KBM-7 (cell line): ENCODE measurements around the gene NLE1.
"Not testable (repeated sequence)": the region's sequence is repeated elsewhere in the genome, so short reads cannot be mapped to it uniquely, and the experiment has no call there.

ENCODE experiments used
- DNase-seq: peaks from one replicate; pipeline ENCODE4 v3.0.0-alpha.2; 2015
- in situ Hi-C: fragments of 300-500 bp; cut with MboI; formaldehyde crosslinking; loops from 2 replicates; pipeline ENCODE4 v1.14.3; 2020; ENCODE audit warnings: low sequenced_read_pairs, low pct_unique_long_range_greater_than_20kb, mixed read lengths

Gene NLE1

DNA sequence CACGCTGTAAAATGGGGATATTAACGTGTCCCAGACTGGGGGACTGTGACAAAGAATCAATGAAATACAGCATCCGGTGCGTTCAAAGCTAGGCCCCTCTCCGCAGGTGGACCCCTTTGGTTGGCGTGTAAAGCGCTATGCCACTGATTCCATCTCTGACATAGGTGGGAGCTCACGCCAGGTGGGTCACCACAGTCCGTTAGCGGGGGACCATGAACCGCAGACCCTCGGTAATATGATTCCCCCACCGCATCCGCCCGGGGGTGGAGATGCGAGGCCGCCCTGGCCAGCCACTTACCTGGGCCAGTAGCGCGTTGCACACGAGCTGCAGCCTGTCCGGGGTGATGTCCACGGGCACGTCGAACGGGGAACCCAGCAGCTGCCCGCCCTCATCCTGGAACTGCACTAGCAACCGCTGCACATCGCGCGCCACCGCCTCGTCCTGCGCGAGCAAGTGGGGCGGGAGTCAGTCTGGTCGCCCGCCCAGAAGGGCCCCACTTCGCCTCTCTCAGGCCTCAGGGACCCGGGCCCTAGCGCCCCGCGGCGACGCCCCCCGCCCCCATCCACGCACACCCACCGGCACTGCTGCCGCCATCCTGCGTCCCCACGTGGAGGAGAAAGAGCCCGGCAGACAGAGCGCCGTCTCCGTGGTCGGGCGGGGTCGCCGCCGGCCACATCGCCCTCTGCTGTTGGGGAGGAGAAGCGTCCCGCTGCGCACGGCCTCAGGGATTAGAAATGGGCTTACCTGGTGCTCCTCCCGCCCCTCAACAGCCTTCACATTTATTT lies at the start of gene NLE1:
TSS of gene NLE1 (minus strand) at position 623 of the 786 bp plus-strand sequence. CDS start at position 595, 28 bp downstream.
- in situ Hi-C loops: no loop called here
- DNase-seq: peak; percentile 86

DNA sequence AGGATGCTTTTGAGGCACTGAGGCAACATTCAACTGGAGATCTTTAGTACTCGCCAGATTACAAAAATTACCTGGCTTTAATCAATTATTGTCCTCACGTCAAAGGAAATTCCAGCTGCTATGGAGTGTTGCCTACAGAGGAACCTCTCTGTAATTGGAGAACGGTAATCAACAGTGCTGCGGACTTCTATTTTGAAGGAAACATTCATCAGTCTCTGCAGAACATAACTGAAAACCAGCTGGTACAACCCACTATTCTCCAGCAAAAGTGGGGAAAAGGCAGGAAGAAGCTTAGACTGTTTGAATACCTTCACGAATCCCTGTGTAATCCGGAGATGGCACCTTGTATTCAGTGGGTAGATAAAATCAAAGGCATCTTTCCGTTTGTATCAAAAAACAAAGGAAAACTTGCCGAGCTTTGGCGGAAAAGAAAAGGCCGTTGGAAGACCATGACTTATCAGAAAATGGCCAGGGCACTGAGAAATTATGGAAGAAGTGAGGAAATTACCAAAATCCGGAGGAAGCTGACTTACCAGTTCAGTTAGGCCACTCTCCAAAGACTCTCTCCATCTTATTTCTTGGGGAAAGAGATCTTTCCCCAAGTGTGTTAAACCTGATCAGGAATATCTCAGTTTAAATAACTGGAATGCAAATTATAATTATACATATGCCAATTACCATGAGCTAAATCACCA lies 49.0 kb upstream of the NLE1 start:
- no peak for DNase-seq
- in situ Hi-C loops: no loop called here

DNA sequence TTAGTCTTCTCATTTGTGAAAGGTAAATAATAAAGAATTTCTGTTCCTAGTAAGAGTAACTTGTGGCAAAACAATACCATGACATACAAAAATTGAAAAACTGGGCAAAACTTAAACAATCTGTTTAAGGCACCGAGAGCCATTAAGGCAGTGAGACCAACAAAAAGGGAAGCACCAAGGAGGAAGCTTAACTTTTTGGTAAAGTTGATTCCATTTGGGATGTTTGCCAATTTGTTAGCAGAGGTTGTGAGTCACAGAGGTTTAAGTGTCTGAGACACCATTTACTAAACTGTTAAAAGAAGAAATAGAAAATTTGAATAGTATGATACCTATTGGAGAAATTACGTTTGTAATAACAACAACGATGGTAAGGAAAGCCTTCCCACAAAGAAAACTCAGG lies 47.2 kb upstream of the NLE1 start:
- peak; percentile 81 for DNase-seq
- in situ Hi-C loops: no loop called here

DNA sequence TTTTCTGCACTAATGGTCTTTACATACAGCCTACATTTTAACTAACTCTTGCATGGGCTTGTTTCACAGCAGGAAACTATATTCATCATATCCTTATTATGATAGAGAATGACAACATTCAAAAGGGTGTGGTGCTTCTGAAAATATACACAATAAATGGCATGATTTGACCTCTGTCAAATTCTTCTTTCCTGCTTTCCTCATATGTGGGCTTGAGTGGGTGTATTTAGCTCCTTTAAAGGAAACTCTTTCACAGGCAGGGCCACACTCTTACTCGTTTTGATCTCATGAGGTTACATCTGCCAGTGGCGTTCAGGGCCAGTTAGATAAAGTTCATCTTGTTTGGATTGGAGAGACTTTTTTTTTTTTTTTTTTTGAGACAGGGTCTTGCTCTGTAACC lies 46.0 kb upstream of the NLE1 start:
- DNase-seq: no peak

DNA sequence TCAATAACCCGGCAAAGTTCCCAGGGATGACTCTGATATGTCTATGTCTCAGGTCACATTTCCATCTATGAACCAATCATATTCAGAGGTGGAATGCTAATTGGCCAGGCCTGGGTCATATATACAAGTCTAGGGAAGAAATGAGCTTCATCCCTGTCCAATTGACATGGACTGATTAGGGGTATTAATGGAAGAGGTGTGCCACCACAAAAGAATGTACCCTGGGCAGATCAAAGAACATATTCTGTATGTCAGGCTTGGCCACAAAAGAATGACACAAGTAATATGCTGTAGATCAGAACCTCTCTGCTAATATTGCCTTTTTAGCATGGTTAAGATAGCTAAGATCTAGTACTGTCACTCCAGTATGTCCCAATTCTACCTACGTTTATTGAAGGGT lies 45.4 kb upstream of the NLE1 start:
- no peak for DNase-seq
- in situ Hi-C loops: no loop called here

More for the DNA sequence above, 46.0 kb upstream of the NLE1 start:
- in situ Hi-C loops: no loop called here

DNA sequence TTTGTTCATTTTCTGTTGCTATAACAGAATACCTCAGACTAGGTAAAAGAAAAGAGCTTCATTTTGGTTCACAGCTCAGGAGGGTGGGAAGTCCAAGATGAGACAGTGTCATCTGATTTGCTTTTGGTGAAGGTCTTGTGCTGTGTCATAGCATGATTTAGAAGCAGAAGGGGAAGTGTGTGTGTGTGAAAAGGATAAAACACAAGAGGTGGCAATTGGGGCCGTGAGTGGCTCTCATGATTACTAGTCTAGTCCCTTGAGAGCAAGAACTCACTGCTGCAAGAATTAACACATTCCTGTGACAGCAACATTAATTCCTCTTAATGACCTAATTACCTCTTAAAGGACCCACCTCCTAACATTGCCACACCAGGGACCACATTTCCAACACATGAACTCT lies 43.7 kb upstream of the NLE1 start:
- no peak for DNase-seq
- in situ Hi-C loops: no loop called here

DNA sequence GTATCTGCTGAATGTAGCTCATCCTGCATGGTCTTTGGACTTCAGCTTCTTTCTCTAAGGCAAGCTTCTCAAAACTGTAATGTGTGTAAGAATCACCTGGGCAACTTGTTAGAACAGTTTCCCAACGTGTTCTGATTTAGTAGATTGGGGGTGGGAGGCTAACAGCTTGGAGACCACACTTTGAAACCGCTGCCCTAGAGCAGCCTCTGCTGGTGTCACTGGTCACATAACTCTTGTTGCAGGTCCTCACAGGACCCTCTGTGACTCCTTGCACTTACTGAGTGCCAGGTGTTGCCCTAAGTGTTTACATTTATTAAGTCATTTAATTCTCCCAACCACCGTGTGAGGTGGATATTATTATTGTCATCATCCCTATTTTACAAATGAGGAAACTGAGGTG lies 42.2 kb upstream of the NLE1 start:
- no peak for DNase-seq
- in situ Hi-C loops: no loop called here

DNA sequence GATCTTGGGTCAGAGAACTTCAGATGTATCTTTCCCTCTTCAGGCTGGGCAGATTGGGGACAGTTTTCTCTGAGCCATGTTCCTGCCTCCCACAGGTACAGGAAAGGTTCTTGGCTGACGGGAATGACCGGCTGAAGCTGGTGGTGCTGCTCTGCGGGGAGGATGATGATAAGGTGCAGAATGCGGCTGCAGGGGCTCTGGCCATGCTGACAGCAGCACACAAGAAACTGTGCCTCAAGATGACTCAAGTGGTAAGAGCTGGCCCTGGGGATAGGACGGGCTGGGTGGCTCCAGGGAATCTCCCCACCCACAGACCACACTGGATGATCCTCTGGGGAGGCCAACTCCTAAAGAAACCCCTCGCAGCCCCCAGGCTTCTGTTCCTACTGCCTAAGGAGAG lies 41.2 kb upstream of the NLE1 start:
- in situ Hi-C loops: no loop called here
- no peak for DNase-seq

DNA sequence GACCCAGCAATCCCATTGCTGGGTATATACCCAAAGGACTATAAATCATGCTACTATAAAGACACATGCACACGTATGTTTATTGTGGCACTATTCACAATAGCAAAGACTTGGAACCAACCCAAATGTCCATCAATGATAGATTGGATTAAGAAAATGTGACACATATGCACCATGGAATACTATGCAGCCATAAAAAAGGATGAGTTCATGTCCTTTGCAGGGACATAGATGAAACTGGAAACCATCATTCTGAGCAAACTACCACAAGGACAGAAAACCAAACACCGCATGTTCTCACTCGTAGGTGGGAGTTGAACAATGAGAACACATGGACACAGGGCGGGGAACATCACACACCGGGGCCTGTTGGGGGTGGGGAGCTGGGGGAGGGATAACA lies 37.3 kb upstream of the NLE1 start:
- in situ Hi-C loops: not testable (repeated sequence)

DNA sequence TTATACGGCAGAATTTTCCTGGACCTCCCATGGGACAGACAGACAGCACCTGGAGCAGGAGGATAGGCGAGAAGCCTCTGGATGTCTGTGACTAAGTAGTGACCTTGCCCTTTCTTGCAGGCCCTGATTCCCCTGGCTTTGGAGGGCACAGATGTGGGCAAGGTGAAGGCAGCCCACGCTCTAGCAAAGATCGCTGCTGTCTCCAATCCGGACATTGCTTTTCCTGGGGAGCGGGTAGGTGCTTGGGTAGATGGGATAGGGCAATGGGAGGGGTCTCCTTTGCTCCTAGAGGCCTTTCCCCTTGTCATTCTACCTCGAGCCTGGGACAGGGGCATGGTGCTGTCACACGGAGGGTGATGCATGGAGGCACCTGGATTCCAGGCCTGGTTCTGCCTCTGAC lies 34.8 kb upstream of the NLE1 start:
- DNase-seq: no peak
- in situ Hi-C loops: no loop called here

More for the DNA sequence above, 37.3 kb upstream of the NLE1 start:
- not testable (repeated sequence) for DNase-seq

DNA sequence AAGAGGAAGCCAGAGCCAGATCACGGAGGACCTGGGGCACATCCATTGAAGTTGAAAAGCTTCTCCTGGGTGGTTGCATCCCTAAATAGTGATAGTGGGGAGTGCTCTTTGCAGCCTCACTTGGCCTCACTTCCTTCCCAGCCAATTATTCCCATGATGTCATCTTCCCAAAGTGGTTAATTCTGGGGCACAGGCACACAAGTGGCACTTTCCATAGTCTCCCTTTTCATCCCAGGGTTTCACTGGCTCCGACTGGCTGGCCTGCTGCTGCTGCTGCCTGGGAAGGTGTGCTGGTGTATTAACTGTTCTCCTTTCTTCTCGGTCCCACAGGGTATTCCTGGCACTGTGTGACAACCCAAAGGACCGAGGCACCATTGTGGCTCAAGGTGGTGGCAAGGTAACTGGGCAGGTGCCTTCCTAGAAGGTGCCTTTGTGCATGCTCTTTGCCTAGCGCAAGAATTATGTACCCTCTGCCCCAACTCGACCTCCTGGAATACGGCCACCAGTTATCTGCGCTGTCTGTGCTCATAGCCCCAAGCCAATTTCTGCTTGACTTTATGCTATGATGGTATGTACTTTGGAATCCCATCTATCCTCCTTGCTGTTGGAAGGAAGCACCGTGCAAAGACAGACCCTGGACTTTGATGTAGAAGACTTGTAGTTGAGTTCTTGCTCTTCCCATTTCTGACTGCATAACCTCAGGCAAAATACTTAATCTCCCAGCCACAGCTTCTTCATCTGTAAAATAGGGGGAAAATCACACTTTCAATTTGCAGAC lies 33.7 kb upstream of the NLE1 start:
- DNase-seq: no peak

DNA sequence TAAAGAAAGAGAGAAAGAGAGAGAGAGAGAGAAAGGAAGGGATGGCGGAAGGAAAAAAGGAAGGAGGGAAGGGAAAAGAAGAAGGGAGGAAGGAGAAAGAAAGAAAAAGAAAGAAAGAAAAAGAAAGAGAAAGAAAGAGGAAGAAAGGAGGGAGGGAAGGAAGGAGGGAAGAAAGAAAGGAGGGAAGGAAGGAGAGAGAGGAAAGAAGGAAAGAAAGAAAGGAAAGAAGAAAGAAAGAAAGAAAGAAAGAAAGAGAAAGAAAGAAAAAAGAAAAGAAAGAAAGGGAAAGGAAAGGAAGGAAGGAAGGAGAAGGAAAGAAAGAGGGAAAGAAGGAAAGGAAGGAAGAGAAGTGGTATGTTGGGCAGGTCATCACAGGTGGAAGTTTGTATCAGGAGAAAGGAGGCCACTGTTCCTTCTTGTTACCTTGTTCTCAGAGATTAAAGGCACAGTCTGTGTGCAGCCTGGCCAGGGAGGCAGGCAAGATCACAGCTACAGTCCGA lies 32.8 kb upstream of the NLE1 start:
- no peak for DNase-seq
- in situ Hi-C loops: loop anchor here (25.0 kb wide), 1 partner anchor 562 kb away; the partner anchor contains the start of gene RASL10B

More for the DNA sequence above, 33.7 kb upstream of the NLE1 start:
- in situ Hi-C loops: no loop called here

DNA sequence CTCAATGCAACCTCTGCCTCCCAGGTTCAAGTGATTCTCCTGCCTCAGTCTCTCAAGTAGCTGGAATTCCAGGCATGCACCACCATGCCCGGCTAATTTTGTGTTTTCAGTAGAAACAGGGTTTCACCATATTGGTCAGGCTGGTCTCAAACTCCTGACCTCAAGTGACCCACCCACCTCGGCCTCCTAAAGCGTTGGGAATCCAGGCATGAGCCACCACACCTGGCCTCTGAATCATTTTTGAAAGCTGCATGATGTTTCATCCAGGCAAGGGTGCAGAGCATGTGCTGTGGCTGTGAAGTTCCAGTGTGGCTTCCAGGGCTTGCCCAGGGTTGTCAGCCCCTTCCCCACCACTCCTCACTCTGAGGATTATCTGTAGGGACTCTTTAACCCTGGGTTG lies 30.2 kb upstream of the NLE1 start:
- in situ Hi-C loops: loop anchor here (25.0 kb wide), 1 partner anchor 565 kb away; the partner anchor contains the start of gene RASL10B
- DNase-seq: not testable (repeated sequence)

DNA sequence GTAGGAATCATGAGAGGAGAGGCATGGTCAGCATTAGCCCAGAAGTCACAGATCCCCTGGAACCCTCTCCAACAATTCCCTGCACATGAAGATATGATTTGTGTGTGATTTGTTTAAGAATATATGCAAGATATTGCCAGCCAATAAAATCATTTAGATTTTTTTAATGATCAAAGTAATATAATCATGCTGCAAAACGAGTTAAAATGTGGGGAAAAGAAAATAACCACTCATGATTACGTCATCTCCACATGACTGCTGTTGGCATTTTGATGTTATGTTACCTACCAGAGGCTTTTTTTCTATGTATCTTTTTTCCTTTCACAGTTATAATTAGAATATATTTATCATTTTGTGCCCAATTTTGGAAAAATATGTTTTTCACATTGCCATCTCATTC lies 29.7 kb upstream of the NLE1 start:
- in situ Hi-C loops: loop anchor here (25.0 kb wide), 1 partner anchor 565 kb away; the partner anchor contains the start of gene RASL10B

DNA sequence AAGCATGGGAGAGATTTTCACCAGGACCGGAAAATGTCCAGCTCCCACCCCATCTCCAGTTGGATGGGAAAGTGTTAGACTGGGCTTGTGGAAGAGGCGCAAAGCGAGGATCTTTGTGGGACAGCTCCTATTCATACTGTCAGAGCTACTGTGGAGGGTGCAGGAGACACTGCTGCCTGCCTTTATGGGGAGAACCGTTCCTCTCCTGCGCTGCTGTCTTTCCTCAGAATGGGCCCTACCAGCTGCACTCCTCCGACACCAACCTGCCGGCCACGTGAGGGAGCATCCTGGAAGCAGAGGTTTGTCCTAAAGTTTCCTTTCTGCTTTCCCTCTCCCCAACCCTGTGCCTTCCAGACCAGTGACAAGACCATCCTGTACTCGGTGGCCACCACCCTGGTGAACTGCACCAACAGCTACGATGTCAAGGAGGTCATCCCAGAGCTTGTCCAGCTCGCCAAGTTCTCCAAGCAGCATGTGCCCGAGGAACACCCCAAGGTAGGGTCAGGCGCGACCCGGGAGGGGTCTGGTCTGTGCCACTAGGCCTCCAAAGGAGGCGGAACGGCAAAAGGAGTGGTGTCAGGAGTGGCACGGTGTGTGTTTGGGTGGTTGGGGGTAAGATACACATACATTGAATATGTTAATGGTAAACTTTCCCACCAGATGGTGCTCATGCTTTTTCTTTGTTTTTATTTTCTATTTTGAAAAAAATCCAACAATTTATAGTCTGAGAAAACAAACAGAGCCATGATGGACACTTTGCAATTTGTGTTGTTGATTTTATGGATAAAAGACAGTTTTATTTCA lies 29.1 kb upstream of the NLE1 start:
- in situ Hi-C loops: loop anchor here (25.0 kb wide), 1 partner anchor 566 kb away; the partner anchor contains the start of gene RASL10B
- DNase-seq: peak; percentile 58

More for the DNA sequence above, 29.7 kb upstream of the NLE1 start:
- no peak for DNase-seq

DNA sequence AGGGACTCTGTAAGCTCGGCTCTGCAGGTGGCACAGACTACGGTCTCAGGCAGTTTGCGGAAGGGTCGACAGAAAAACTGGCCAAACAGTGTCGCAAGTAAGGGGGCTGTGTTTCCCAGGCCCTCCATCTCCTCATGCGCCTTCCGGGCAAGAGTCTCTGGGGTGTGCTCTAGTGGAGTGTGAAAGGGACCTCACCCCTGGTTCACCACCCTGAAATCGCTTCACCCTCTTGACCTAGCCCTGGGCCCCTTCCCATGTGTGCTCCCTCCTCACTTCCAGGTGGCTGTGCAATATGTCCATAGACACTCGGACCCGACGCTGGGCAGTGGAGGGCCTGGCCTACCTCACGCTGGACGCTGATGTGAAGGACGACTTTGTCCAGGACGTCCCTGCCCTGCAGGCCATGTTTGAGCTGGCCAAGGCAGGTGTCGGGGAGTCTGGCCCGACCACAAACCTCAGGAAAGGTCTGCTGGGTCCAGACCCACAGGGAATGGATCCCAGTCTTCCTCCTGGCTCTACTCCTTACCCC lies 27.8 kb upstream of the NLE1 start:
- in situ Hi-C loops: loop anchor here (25.0 kb wide), 1 partner anchor 567 kb away; the partner anchor contains the start of gene RASL10B
- DNase-seq: no peak

DNA sequence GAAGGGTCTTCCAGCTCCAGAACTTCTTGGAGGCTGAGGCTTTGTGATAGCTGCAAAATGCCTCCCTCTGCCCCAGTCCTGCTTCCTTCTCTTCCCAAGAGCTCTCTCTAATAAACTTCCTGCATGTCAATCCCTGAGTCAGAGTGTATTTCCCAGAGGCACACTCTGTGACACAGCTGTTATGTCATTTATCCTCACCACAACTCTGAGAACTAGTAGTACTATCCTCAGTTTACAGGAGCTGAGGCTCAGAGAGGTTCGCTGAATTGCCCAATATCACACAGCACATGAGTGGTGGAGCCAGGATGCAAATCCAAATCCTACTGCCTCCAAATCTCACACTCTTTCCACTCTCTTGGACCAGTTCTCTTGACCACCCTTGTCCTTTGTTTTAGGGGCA lies 25.6 kb upstream of the NLE1 start:
- no peak for DNase-seq
- in situ Hi-C loops: loop anchor here (25.0 kb wide), 1 partner anchor 570 kb away; the partner anchor contains the start of gene RASL10B

DNA sequence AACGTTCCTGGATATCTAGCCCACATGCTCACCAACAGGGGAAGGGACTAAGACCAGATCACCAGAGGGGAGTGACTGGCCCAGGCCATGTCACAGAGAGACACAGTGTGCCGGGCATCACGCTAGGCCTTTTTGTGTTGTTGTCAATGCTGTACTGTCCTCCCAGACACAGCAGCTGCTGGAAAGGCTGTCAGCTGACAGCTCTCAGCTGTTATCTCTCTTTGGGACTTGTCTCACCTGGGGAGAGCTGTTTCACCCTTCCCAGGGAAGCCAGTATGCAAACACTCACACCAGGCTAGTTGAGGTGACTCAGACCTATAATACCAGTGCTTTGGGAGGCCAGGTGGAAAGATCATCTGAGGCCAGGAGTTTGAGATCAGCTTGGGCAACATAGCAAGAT lies 24.9 kb upstream of the NLE1 start:
- in situ Hi-C loops: loop anchor here (25.0 kb wide), 1 partner anchor 570 kb away; the partner anchor contains the start of gene RASL10B
- DNase-seq: no peak
